HG02759 (cell line): ENCODE measurements around the gene TRAK1.

Experiments used
- ATAC-seq: cut with Tn5 transposase; IDR thresholded peaks from one replicate; pipeline ENCODE4 v1.9.1; 2021; ENCODE audit warnings: mild to moderate bottlenecking, moderate library complexity; ENCODE audit not compliant: unreplicated experiment

TRAK1 gene

DNA sequence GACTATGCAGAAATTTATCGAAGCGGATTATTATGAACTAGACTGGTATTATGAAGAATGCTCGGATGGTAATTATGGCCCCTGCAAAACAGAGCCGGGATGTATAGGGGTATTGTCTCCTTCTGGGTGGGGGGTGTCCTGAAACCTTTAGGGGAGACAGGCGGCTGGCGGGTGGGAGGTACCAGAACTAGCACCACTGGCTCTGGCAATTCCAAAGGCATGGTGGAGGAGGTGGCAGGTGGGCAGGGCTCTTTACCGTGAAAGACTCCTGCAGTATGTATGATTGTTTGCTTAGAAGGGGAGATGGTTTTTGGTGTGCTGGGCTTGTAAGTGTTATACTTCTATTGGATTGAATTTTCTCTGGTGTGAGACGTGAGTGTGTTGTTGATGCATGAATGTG, 58.4 kb downstream of the TRAK1 start:
- ATAC-seq: no peak

DNA sequence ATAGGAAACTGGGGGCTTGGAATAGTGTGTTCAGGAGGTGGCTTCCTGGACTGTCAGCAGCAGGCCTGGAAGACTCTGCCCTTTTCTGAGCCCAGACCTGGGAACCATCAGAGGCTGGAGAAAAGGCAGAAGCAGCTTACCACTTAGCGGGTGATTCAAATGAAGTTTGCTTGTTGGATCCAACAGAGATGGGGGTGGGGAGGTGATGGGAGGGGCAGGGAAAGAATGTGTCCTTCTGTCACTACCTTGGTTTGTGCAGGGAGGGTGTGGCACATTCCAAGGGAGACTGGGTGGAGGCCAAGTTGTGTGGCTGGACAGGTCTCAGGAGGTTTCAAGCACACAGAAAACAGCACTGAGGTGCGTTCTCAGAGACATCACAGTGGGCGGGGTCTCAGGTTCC, 58.8 kb downstream of the TRAK1 start:
- no peak for ATAC-seq

DNA sequence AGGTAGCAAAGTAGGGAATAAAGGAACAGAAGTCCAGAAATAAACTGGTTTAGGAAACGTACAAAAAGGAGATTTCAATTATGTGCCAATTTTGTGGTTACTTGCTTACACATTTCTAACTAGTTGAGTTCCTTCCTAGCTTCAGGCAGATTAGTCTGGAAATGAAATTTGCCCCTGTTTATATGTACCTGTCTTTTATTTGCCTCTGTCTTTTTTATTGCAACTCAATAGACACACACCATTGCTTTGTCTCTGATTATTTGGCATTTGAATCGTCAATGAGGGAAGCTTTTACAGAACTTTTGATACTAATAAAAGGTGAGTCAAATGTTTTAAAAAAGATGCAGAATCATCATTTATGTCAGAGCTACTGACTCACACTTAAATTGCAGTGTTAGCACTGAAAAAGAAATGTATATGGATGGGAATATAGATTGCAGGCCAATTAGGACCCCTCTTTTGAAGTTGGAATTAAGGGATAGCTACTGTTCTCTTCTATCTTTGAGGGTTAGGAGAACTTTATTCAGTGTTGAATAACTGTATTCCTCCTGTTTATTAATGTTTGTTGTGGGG, 60.5 kb downstream of the TRAK1 start:
- no peak for ATAC-seq

DNA sequence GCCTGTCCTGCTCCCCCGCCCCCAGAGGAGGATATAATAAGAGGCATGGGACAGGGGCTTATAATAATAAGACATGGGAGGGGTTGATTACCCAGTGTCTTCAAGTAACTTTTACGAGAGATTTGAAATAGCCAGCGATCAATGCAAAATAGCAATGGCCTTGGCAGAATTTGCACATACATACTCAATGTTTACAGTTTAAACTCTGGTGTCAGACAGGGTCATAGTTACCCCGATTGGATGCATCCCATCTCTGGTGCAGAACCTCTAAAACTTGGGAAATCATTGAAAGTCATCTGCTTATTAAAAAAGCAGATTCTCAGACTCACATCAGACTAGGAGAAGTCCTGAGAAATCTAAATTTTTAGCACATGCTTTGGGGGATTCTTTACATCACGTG, 61.0 kb downstream of the TRAK1 start:
- ATAC-seq: no peak

DNA sequence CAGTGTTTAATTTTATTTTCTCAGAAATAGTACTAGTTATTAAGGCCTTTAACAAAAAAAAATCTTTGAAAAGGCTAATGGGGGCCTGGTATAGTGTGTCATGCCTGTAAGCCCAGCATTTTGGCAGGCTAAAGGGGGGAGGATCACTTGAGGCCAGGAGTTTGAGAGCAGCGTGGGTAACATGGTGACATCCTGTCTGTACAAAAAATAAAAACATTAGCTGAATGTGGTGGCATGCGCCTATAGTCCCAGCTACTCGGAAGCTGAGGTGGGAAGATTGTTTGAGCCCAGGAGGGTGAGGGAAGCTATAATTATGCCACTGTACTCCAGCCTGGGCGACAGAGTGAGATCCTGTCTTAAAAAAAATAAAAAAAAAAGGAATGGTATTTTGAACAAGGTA, 61.9 kb downstream of the TRAK1 start:
- no peak for ATAC-seq

DNA sequence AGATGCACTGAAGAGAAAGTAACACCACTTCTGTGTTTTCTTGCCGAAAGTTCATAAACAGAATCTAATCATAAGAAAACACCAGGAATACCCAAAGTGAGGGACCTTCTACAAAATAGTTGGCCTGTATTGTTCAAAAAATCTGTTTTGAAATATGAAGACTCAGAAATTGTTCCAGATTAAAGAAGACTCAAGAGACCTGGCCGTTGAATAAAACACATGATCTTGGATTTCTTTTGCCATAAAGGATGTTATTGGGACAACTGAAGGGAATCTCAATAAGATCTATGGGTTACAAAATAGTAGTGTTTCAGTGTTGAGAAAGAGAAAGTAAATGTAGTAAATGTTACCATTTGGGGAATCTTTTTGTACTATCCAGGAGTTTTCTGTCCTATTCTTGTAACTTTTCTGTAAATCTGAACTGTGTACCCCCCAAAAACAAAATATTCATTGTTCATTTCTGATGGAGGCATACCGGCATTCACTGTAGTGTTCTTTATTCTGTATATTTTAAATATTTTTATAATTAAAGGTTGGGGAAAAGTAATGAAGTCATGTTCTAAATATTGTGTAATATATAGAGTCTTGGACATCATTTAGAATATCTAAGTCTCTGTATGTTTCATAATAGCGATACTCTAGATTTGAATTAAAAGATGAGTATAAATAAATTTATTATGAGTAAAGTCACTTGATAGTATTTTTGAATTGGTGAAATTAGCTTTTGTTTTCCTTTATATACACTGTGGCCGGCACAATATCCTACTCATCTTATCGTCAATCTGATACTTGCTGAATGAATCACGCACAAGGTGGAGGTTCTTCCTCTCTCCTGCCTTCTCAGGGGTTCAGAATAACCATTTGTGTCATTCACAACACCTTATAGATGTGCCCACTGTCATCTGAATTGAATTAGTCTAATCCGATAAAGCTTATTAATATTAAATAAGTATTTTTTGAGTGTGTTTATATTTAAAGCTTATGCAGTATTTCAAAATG, 66.7 kb downstream of the TRAK1 start:
- ATAC-seq: no peak

DNA sequence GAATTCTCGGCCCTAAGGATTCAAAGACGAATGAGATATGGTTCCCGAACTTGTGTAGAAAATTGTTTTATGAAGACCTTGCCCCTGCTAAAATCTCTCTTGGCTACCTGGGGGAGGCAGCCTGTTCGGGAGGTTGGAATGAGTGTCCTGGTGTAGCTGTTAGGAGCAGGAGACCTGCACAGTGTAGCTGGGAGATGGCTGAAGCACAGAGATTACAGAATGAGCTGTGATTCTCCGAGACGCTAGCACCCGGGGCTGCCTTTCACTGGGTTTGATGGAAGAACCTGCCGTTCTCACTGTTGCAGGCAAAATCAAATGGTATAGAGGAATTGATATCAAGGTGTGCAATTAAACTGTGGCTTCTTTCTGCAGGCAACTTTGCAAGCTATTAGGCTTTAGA, 68.0 kb downstream of the TRAK1 start:
- ATAC-seq: no peak

DNA sequence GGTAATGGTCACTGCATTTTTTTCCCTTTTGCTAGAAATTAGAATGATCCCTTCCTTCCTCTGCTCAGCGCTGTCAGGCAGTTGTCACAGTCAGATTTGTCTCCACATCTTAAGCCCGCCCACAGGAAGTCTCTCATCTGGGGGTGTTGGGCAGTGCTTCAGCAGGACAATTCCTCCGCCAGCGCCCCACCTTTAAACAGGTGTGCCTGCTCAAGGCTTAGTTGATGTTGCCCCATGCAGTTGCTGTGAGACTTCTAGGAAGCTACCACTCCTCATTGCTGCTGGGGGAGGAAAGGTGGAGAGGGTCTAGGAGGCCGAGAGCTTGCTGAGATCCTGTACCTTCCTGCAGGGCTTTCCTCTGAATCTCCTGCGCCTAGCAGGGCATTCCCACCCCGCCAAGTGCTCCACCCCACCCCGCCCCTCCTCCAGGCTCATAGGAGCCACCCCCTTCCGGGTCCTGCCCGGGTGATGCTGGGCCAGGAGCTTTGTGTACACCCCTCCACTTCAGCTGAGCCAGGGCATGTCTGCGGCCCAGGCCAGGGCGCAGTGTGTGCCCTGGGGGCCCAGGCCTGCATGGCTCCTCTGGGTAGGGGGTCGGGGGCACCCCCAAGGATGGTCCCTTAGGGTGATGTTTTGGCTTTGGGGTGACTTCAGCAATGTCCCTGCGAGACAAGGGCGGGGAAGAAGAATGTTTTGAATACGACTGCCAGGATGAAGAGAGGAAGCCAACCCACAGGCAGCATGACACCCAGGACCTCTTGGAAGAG, 68.7 kb downstream of the TRAK1 start:
- ATAC-seq: peak; percentile 77

DNA sequence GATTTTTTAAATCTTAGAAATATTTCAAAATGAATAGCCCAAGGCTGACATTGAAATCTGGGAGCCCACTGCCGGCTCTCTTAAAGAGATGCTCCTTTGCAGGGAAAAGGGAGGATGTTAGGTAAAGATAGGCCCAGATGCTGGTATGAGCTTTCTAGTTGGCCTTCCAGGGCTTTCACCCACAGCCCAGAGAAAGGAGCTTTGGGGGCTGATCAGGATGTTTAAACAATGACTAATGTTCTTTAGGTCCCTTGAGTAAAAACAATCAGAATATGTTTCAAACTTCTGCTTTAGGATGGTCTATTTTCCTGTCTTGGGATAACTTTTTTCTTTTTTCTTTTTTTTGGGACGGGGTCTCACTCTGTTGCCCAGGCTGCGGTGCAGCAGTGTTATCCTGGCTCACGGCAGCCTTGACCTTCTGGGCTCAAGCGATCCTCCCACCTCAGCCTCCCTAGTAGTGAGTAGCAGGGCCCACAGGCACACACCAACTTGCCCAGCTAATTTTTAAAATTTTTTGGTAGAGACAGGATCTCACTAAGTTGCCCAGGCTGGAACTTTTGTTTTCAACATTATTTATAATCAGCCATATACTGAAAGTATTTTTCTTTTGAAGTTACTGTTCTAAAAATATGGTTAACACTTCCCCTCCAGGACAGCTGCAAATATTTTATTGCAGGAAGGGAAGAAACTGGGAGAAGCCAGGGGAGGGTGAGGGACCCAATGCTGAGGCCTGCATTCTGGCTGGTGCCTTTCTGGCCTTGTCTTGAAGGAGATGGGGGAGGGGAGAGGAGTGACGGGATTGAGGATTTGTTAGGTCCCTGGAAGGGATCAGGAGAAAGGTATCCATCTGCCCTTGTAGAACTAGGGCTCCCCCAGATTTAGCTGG, 70.1 kb downstream of the TRAK1 start:
- no peak for ATAC-seq

DNA sequence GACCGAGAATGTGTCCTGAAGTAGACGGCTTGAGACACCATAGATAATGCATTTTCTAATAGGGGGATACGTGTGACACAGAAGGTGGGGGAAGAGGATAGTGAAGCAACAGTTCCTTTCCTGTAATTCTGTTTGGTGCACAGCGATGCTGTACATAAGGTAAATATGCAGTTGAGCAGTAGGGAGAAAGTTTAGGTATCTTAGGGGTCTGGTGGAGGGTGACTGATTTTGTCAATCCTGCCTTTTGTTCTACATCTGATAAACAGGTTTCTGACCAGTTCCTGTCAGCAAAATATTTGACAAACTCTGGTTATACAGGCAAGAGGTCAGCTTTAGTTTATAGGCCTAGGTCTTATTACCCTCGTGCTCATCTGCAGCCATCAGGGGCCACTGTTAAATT, 71.3 kb downstream of the TRAK1 start:
- no peak for ATAC-seq

DNA sequence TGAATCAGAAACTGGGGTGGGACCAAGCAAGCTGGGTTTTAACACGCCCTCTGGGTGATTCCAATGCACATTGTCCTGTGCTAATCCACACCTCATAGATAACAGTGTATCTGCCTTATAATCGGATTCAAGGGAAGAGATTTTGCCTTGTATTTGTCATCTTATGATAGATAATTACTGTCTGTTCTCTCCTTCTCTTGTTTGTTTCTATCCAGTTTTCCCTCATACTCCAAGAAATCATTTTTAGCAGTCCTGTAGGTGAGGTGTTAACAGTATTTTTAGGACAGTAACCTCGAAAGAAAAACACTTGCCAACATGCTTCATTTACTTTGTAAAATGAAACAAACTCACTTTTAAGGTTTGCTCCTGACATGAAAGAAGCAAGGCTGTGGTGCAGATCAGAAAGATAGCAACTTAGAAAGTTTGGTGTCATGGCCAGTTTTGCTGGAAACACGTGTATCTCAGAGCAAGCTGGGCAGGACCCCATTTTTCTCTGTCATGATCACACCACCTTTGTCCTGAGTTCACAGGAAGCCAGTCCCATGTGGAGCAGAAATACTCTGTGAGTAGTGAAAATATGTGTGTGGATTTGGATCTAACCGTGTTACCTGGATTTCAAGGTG, 72.6 kb downstream of the TRAK1 start:
- ATAC-seq: no peak

DNA sequence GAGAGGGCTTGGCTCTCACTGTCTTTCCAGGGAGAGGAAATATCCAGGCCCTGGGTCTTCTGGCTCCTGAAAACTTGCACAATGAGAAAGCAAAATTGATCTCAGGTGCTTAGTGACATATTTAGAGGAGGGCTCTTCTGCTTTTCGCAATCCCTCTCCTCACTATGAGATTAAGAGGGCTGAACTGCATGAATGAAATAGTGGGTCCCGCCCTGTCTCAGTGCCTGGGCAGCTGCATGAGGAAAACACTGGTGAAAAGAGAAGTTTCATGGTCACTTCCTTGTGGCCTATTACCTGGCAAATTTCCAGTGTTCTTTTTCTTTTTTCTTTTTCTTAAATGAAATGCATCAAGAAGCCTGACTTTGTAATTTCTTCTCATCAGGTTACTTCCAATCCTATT, 73.5 kb downstream of the TRAK1 start:
- no peak for ATAC-seq

DNA sequence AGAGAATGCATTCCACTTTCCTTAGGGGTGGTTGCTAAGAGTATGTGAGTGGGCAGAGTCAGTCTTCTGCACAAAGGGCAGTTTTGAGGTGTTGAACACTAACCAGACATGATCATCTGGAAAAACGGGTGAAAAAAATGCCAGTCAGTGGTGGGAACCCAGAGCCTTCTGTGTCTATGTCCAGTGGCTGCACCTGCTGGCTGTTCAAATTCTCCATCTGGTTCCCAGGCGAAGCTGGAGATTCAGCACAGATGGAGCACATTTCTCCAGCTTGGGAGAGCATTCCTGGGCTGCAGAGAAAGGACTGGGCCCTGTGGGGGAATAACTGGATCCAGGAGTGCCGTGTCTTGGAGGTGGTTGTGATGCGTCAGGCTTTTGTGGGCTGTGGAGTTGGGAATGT, 74.1 kb downstream of the TRAK1 start:
- no peak for ATAC-seq

DNA sequence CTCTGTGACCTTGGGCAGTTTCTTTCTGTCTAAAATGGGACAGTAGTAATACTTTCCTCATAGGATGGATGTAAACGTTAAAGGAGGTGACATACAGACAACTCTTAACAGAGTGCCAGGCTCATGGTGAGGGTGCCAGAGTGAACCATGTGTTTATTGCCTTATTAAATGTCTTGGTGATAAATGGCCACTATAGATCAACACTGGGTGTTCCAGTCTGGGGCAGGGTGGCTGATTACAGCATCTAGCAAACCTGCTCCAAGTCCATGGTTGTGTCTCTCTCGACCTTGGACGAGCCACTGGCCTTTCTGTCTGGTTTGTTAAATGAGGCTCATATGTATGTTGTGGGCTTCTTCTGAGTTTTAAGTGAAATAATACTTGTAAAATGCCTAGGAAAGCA, 75.1 kb downstream of the TRAK1 start:
- no peak for ATAC-seq

DNA sequence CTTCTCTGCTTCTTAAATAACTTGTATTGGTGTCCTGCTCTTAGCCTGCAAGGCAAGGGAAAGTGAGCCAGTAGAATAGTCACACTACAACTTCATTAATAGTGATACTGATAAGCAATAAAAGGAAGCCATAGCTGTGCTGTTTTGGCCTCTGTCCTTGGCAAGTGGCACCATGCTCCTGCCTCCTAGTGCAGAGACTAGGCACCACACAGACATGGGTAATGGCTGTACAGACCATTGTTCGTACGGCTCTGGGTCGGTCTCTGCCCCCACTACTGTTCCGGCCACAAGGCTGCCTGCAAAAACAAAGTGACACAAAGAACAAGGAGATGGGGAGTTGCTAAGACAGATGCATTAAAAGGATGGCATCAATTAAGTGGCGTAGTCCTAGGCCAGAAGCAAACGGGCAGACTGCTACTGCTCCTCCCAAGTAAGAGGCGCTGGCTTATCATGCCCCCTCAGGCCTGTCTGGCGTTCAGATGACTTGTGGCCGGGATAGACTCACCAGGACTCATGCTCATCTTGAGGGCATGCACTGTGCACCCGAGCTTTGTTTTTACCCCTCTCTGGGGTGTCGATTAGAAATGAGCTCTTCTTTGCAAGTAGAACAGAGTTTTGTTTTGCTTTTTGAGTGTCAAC, 75.6 kb downstream of the TRAK1 start:
- no peak for ATAC-seq

DNA sequence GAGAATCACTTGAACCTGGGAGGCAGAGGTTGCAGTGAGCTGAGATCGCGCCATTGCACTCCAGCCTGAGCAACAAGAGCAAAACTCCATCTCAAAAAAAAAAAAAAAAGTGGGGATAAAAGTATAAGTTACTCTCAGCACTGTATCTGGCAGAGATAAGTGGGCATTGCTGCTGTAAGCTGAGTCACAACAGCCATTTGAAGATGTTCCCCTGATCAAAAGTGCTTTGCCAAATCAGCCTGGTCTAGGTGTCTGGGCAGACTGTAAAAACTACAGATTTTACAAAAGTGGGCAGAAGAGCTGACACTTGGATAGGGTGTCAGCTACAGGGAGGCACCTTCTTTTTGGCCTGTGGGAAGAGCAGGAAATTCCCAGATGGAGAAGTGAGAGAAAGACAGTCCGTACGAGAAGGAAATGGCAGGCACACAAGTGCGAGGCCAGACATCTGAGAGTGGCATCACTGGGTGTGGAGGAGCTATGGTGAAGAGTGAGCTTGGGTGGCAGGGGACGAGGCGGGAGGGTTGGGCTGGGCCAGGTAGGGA, 78.5 kb downstream of the TRAK1 start:
- ATAC-seq: no peak

DNA sequence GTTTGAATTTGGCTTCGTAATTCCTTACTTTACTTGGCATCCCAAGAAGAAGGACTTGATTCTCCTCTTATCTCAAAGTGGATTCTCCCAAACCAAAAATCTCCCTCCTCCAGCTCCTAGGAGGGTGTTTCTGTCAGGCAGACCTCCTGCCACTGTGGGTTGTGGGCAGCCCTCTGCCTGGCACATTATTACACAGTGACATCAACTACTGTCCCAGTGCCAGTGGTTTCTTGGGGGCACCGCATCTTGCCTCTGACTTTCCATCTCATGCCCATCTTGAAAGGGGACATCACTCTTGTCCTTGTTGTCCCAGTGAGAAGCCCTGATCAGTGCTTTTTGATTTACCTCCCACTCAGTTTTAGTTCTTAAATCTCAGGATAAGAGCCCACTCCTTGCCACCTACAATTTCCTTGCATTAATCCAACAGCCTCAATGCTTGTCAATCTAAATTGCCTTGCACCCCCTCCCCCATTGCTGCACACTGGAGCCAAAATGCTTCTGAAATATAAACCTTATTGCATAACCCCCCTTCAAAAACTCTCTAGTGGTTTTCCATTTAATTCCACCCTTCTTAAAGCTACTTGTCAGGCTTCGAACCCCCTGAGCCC, 81.0 kb downstream of the TRAK1 start:
- ATAC-seq: no peak

DNA sequence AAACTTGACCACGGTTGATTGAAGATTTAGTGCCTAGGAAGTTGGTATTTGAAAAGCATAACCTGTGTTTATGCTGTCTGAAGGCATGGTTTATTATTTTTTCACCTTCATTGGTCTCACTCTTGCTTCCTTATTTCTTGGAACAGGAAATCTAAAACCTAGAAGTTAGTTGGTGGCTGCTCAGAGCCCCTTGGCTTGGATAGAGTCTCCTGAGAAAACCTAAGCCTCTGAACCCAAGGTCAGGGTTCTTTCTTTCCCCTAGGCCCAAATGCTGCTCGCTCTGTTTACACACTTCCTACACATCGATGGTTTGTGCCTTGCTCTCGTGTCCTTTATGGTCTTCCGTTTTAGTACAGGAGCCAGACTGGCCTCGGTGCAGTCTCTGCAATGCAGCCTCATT, 82.2 kb downstream of the TRAK1 start:
- no peak for ATAC-seq
